Measurements from ENCODE around the gene TRPV3. TPM values are rescaled to one million over a fixed set of nuclear protein-coding genes. Genes with fewer than 3 reads are reported as not detected.

TRPV3 gene
- total and polyA plus RNA-seq, 3 donors from 2014 or later: 6.6 to 37.2 (median 19.8) TPM

Other genes starting within 250 kb of the TRPV3 start
- gene OR3A2, start 171.5 kb downstream of the TRPV3 start, total RNA-seq: 10 to 100 TPM; 22.7 to 27.4 TPM
- 5.3 TPM for gene OR3A2, start 171.5 kb downstream of the TRPV3 start, polyA plus RNA-seq (ENCODE audit: insufficient read depth, low read depth, low replicate concordance)
- under 1 TPM in 1 of 2 donors, not detected in 1; 0.63 TPM for gene OR1E1, start 159.4 kb downstream of the TRPV3 start, total RNA-seq
- 0.25 TPM for gene OR1E1, start 159.4 kb downstream of the TRPV3 start, polyA plus RNA-seq (ENCODE audit: insufficient read depth, low read depth, low replicate concordance)
- not detected for gene OR3A3, start 146.4 kb downstream of the TRPV3 start, total RNA-seq
- not detected for gene OR3A3, start 146.4 kb downstream of the TRPV3 start, polyA plus RNA-seq (ENCODE audit: insufficient read depth, low read depth, low replicate concordance)
- gene OR1E2, start 124.0 kb downstream of the TRPV3 start, total RNA-seq: under 1 TPM; 0.79 to 0.93 TPM
- not detected for gene OR1E2, start 124.0 kb downstream of the TRPV3 start, polyA plus RNA-seq (ENCODE audit: insufficient read depth, low read depth, low replicate concordance)
- 100 to 1,000 TPM; 100 to 114 TPM for gene SPATA22, start 86.0 kb downstream of the TRPV3 start, total RNA-seq
- 368 TPM for gene SPATA22, start 86.0 kb downstream of the TRPV3 start, polyA plus RNA-seq (ENCODE audit: insufficient read depth, low read depth, low replicate concordance)
- 1 to 10 TPM; 5.0 to 6.1 TPM for gene ASPA, start 81.8 kb downstream of the TRPV3 start, total RNA-seq
- 16.1 TPM for gene ASPA, start 81.8 kb downstream of the TRPV3 start, polyA plus RNA-seq (ENCODE audit: insufficient read depth, low read depth, low replicate concordance)
- 10 to 100 TPM; 11.4 to 11.5 TPM for gene TRPV1, start 51.6 kb upstream of the TRPV3 start, total RNA-seq
- gene TRPV1, start 51.6 kb upstream of the TRPV3 start, polyA plus RNA-seq (ENCODE audit: insufficient read depth, low read depth, low replicate concordance): 5.1 TPM
- gene SHPK, start 78.4 kb upstream of the TRPV3 start, total RNA-seq: 10 to 100 TPM; 23.6 to 33.8 TPM
- gene SHPK, start 78.4 kb upstream of the TRPV3 start, polyA plus RNA-seq (ENCODE audit: insufficient read depth, low read depth, low replicate concordance): 9.0 TPM
- 10 to 100 TPM; 43.8 to 57.3 TPM for gene CTNS, start 78.9 kb upstream of the TRPV3 start, total RNA-seq
- gene CTNS, start 78.9 kb upstream of the TRPV3 start, polyA plus RNA-seq (ENCODE audit: insufficient read depth, low read depth, low replicate concordance): 50.4 TPM
- gene TAX1BP3, start 110.8 kb upstream of the TRPV3 start, total RNA-seq: 100 to 1,000 TPM; 150 to 212 TPM
- gene TAX1BP3, start 110.8 kb upstream of the TRPV3 start, polyA plus RNA-seq (ENCODE audit: insufficient read depth, low read depth, low replicate concordance): 93.6 TPM
- 10 to 100 TPM; 39.0 to 46.5 TPM for gene EMC6, start 111.0 kb upstream of the TRPV3 start, total RNA-seq
- gene EMC6, start 111.0 kb upstream of the TRPV3 start, polyA plus RNA-seq (ENCODE audit: insufficient read depth, low read depth, low replicate concordance): 74.1 TPM
- 1 to 10 TPM; 2.0 to 3.0 TPM for gene P2RX5, start 138.3 kb upstream of the TRPV3 start, total RNA-seq
- 3.7 TPM for gene P2RX5, start 138.3 kb upstream of the TRPV3 start, polyA plus RNA-seq (ENCODE audit: insufficient read depth, low read depth, low replicate concordance)
- 10 to 100 TPM; 14.9 to 16.7 TPM for gene HASPIN, start 166.1 kb upstream of the TRPV3 start, total RNA-seq
- 20.5 TPM for gene HASPIN, start 166.1 kb upstream of the TRPV3 start, polyA plus RNA-seq (ENCODE audit: insufficient read depth, low read depth, low replicate concordance)
- gene ITGAE, start 243.4 kb upstream of the TRPV3 start, total RNA-seq: 10 to 100 TPM; 13.1 to 16.1 TPM
- gene ITGAE, start 243.4 kb upstream of the TRPV3 start, polyA plus RNA-seq (ENCODE audit: insufficient read depth, low read depth, low replicate concordance): 46.7 TPM